ENCODE measurements around the gene DCLK1.

DNA sequence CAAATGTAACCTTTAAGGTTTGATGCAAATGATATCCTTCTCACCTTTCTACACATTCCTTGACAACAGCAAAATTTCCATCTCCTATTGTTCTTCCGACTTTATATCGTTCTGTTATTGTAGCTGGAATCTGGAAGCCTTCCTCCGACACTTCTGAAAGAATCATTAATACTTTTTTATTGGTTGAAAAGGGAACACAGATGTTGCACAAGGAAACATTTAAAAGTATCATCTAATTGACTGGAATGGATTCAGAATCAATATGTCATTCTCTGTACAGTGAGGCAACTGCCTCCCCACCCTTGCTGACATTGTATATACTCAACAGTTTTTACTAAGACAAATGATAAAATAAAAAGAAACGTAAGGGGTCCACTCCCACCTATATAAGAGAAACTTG is 295.2 kb downstream of the DCLK1 start:
- TF ChIP-seq POLR2A (IDR thresholded peaks at IDR 0.05; ENCODE audit: low read length) (no peak), GATA1 (IDR thresholded peaks at IDR 0.05; ENCODE audit: low read depth, low read length) (no peak)

All from erythroblast (primary cell).